Liver (tissue), 9 donors: ENCODE data around the gene CCNK. TPM values are rescaled to one million over a fixed set of nuclear protein-coding genes. Genes with fewer than 3 reads are reported as not detected.

ENCODE experiments used
- DNase-seq: peaks from one replicate; pipeline ENCODE4 v3.0.0-alpha.2; 2017; ENCODE audit warnings: low spot score
- H3K27ac ChIP-seq, 2 donors: one replicate each; pipeline ENCODE4 v1.7.0; 2013; ENCODE audit warnings: inconsistent platforms in 2 of 2, low read length in 2 of 2, control low read depth in 1 of 2, low read depth in 1 of 2, mild to moderate bottlenecking in 1 of 2
- H3K27me3 ChIP-seq, 4 donors: one replicate each; pipeline versions ENCODE4 v1.6.1 to v1.7.0; 2013; ENCODE audit warnings: low read length in 3 of 4, inconsistent platforms in 1 of 4, mild to moderate bottlenecking in 1 of 4, moderate library complexity in 1 of 4; ENCODE audit not compliant: control insufficient read depth in 4 of 4, insufficient read depth in 4 of 4
- H3K36me3 ChIP-seq, 4 donors: one replicate each; pipeline versions ENCODE4 v1.6.1 to v1.7.0; 2013; ENCODE audit warnings: low read length in 3 of 4, mild to moderate bottlenecking in 3 of 4, low read depth in 1 of 4, moderate library complexity in 1 of 4; ENCODE audit not compliant: control insufficient read depth in 4 of 4, insufficient read depth in 3 of 4
- H3K4me1 ChIP-seq, 4 donors: one replicate each; pipeline versions ENCODE4 v1.6.1 to v1.7.0; 2013; ENCODE audit warnings: low read length in 3 of 4, mild to moderate bottlenecking in 3 of 4, moderate library complexity in 1 of 4; ENCODE audit not compliant: control insufficient read depth in 4 of 4, insufficient read depth in 4 of 4
- H3K4me3 ChIP-seq, 3 donors: one replicate each; pipeline versions ENCODE4 v1.6.1 to v1.7.0; 2013; ENCODE audit warnings: low read length in 3 of 3, control low read depth in 1 of 3, low read depth in 1 of 3, mild to moderate bottlenecking in 1 of 3
- H3K9ac ChIP-seq, 2 donors: one replicate each; pipeline ENCODE4 v1.7.0; 2013; ENCODE audit warnings: low read length in 2 of 2, mild to moderate bottlenecking in 2 of 2, moderate library complexity in 2 of 2, control low read depth in 1 of 2, low read depth in 1 of 2
- H3K9me3 ChIP-seq, 4 donors: one replicate each; pipeline versions ENCODE4 v1.6.1 to v1.7.0; 2013; ENCODE audit warnings: low read length in 3 of 4; ENCODE audit not compliant: control insufficient read depth in 4 of 4
- EGR1 ChIP-seq, 2 donors: IDR thresholded peaks; 2 replicates each; pipeline ENCODE4 v1.6.1; 2016 to 2018; ENCODE audit warnings: antibody characterized with exemption in 2 of 2, low read depth in 2 of 2
- FOXA1 ChIP-seq: IDR thresholded peaks from 2 replicates; pipeline ENCODE4 v1.6.1; 2016; ENCODE audit warnings: antibody characterized with exemption
- FOXA2 ChIP-seq: IDR thresholded peaks from 2 replicates; pipeline ENCODE4 v1.6.1; 2016; ENCODE audit warnings: antibody characterized with exemption
- GABPA ChIP-seq, 2 donors: IDR thresholded peaks in 1 of 2; conservative IDR thresholded peaks in 1 of 2; 2 replicates each; pipeline ENCODE4 v1.6.1; 2016; ENCODE audit warnings: antibody characterized with exemption in 2 of 2, mild to moderate bottlenecking in 1 of 2, moderate library complexity in 1 of 2
- HNF4A ChIP-seq, 2 donors: conservative IDR thresholded peaks; 2 replicates each; pipeline ENCODE4 v1.6.1; 2016; ENCODE audit warnings: antibody characterized with exemption in 2 of 2, mild to moderate bottlenecking in 2 of 2
- HNF4G ChIP-seq: IDR thresholded peaks from 2 replicates; pipeline ENCODE4 v1.6.1; 2016; ENCODE audit warnings: antibody characterized with exemption
- JUND ChIP-seq, 2 donors: IDR thresholded peaks; 2 replicates each; pipeline ENCODE4 v1.6.1; 2016; ENCODE audit warnings: antibody characterized with exemption in 2 of 2
- NR2F2 ChIP-seq: IDR thresholded peaks from 2 replicates; pipeline ENCODE4 v1.6.1; 2016; ENCODE audit warnings: antibody characterized with exemption
- RAD21 ChIP-seq, 2 donors: IDR thresholded peaks; 2 replicates each; pipeline ENCODE4 v1.6.1; 2016; ENCODE audit warnings: antibody characterized with exemption in 2 of 2, mild to moderate bottlenecking in 2 of 2
- RXRA ChIP-seq, 2 donors: IDR thresholded peaks; 2 replicates each; pipeline ENCODE4 v1.6.1; 2017 to 2018; ENCODE audit warnings: antibody characterized with exemption in 2 of 2, mild to moderate bottlenecking in 1 of 2
- SP1 ChIP-seq: IDR thresholded peaks from 2 replicates; pipeline ENCODE4 v1.6.1; 2018; ENCODE audit warnings: antibody characterized with exemption, mild to moderate bottlenecking
- TAF1 ChIP-seq: conservative IDR thresholded peaks from 2 replicates; pipeline ENCODE4 v1.6.1; 2016; ENCODE audit warnings: antibody characterized with exemption, mild to moderate bottlenecking
- YY1 ChIP-seq: IDR thresholded peaks from 2 replicates; pipeline ENCODE4 v1.6.1; 2016; ENCODE audit warnings: antibody characterized with exemption, mild to moderate bottlenecking
- WGBS: extraction: QIAGEN DNeasy Blood & Tissue Kit; methylation state at CpG from one replicate; pipeline ENCODE4 v1.1.7; 2013; 5-methylcytosine and 5-hydroxymethylcytosine counted together
- polyA plus RNA-seq, 2 donors: library from polyadenylated mRNA; stranded (reverse) in 1 of 2; unstranded in 1 of 2; fragments of 200-250 nt in 1 of 2; fragments of >200 nt in 1 of 2; fragmentation: Nextera tagmentation in 1 of 2; extraction: Ambion mirVana in 1 of 2; gene quantifications; one replicate each; pipeline versions ENCODE4 v1.2.1 to v1.2.3, GENCODE V29; 2013 to 2015
- total RNA-seq, 2 donors: library from RNA; depleted of rRNA; stranded (reverse); fragments of >200 nt; gene quantifications; one replicate each; pipeline ENCODE4 v1.2.3, GENCODE V29; 2014
- TF ChIP-seq, protein P1 (sequence below): IDR thresholded peaks from 2 replicates; pipeline ENCODE4 v1.6.1; 2016; ENCODE audit warnings: antibody characterized with exemption
- TF ChIP-seq, protein P2 (sequence below): fragments of 150-350 bp; IDR thresholded peaks from 2 replicates; pipeline ENCODE4 v1.5.1; 2017; ENCODE audit warnings: improper control_type of control experiment, low read depth, low read length; ENCODE audit not compliant: missing input control
- TF ChIP-seq, protein P3 (sequence below): IDR thresholded peaks from 2 replicates; pipeline ENCODE4 v1.6.1; 2016; ENCODE audit warnings: antibody characterized with exemption, mild to moderate bottlenecking
- TF ChIP-seq, protein P4 (sequence below): IDR thresholded peaks from 2 replicates; pipeline ENCODE4 v1.6.1; 2016; ENCODE audit warnings: antibody characterized with exemption
- TF ChIP-seq, protein P5 (sequence below): IDR thresholded peaks from 2 replicates; pipeline ENCODE4 v1.6.1; 2016; ENCODE audit warnings: antibody characterized with exemption
- donor health status: healthy.
- donor health status: healthy.
- donor health status: healthy.
- donor health status: healthy.
- donor health status: healthy.

CCNK gene
- total and polyA plus RNA-seq, 4 donors, result 7.7 to 33.4 (median 13.2) TPM

DNA sequence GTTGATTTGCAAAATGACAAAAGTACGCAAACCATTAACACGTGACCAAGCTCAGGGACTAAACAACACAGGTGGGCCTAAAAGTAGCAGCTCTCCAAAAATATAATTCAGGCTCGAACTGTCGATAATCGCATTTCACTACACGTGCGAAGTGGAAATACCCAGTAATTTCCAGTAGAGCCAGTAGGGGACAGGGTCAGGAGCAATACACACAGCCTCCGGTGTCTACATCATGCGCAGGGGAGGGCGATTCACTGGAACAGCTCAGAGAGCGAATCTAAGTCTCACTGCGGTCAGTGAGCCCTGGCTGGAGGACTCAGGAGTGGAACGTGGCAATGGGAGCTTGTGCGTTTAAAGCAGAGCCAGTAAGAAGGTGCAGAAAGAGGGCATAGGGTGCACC lies 40.9 kb upstream of the CCNK start:
- no peak for DNase-seq
- H3K36me3 ChIP-seq, result peaks cover 0 to 19% (median 13%) of the 10 kb centered on the region in 4 donors
- no peaks in the 10 kb centered on the region for H3K9me3 ChIP-seq
- 96% methylated on average over 14 of the region's 14 CpGs for WGBS
- H3K4me3 ChIP-seq, result no peak overlapping the region
- no peak overlapping the region for H3K9ac ChIP-seq
- TF ChIP-seq, protein P1, sequence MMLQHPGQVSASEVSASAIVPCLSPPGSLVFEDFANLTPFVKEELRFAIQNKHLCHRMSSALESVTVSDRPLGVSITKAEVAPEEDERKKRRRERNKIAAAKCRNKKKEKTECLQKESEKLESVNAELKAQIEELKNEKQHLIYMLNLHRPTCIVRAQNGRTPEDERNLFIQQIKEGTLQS, result no peak
- TF ChIP-seq, protein P2, sequence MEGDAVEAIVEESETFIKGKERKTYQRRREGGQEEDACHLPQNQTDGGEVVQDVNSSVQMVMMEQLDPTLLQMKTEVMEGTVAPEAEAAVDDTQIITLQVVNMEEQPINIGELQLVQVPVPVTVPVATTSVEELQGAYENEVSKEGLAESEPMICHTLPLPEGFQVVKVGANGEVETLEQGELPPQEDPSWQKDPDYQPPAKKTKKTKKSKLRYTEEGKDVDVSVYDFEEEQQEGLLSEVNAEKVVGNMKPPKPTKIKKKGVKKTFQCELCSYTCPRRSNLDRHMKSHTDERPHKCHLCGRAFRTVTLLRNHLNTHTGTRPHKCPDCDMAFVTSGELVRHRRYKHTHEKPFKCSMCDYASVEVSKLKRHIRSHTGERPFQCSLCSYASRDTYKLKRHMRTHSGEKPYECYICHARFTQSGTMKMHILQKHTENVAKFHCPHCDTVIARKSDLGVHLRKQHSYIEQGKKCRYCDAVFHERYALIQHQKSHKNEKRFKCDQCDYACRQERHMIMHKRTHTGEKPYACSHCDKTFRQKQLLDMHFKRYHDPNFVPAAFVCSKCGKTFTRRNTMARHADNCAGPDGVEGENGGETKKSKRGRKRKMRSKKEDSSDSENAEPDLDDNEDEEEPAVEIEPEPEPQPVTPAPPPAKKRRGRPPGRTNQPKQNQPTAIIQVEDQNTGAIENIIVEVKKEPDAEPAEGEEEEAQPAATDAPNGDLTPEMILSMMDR, result no peak
- no peak for TF ChIP-seq GABPA (IDR thresholded peaks at IDR 0.05 in 1 of 2, conservative IDR thresholded peaks at IDR 0.05 in 1 of 2)
- no peak for TF ChIP-seq FOXA2
- TF ChIP-seq NR2F2, result no peak
- no peak for TF ChIP-seq HNF4A (conservative IDR thresholded peaks at IDR 0.05)
- no peak for TF ChIP-seq HNF4G
- TF ChIP-seq, protein P3, sequence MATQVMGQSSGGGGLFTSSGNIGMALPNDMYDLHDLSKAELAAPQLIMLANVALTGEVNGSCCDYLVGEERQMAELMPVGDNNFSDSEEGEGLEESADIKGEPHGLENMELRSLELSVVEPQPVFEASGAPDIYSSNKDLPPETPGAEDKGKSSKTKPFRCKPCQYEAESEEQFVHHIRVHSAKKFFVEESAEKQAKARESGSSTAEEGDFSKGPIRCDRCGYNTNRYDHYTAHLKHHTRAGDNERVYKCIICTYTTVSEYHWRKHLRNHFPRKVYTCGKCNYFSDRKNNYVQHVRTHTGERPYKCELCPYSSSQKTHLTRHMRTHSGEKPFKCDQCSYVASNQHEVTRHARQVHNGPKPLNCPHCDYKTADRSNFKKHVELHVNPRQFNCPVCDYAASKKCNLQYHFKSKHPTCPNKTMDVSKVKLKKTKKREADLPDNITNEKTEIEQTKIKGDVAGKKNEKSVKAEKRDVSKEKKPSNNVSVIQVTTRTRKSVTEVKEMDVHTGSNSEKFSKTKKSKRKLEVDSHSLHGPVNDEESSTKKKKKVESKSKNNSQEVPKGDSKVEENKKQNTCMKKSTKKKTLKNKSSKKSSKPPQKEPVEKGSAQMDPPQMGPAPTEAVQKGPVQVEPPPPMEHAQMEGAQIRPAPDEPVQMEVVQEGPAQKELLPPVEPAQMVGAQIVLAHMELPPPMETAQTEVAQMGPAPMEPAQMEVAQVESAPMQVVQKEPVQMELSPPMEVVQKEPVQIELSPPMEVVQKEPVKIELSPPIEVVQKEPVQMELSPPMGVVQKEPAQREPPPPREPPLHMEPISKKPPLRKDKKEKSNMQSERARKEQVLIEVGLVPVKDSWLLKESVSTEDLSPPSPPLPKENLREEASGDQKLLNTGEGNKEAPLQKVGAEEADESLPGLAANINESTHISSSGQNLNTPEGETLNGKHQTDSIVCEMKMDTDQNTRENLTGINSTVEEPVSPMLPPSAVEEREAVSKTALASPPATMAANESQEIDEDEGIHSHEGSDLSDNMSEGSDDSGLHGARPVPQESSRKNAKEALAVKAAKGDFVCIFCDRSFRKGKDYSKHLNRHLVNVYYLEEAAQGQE, result no peak
- no peak for TF ChIP-seq EGR1 (IDR thresholded peaks at IDR 0.05; ENCODE audit: low read depth in 2 of 2)
- TF ChIP-seq FOXA1, result no peak
- TF ChIP-seq, protein P4, sequence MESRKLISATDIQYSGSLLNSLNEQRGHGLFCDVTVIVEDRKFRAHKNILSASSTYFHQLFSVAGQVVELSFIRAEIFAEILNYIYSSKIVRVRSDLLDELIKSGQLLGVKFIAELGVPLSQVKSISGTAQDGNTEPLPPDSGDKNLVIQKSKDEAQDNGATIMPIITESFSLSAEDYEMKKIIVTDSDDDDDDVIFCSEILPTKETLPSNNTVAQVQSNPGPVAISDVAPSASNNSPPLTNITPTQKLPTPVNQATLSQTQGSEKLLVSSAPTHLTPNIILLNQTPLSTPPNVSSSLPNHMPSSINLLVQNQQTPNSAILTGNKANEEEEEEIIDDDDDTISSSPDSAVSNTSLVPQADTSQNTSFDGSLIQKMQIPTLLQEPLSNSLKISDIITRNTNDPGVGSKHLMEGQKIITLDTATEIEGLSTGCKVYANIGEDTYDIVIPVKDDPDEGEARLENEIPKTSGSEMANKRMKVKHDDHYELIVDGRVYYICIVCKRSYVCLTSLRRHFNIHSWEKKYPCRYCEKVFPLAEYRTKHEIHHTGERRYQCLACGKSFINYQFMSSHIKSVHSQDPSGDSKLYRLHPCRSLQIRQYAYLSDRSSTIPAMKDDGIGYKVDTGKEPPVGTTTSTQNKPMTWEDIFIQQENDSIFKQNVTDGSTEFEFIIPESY, result no peak
- TF ChIP-seq YY1, result no peak
- no peak overlapping the region for H3K27ac ChIP-seq
- H3K4me1 ChIP-seq, result peaks cover 0 to 6% (median 2%) of the 10 kb centered on the region in 4 donors
- H3K27me3 ChIP-seq, result no peaks in the 10 kb centered on the region

DNA sequence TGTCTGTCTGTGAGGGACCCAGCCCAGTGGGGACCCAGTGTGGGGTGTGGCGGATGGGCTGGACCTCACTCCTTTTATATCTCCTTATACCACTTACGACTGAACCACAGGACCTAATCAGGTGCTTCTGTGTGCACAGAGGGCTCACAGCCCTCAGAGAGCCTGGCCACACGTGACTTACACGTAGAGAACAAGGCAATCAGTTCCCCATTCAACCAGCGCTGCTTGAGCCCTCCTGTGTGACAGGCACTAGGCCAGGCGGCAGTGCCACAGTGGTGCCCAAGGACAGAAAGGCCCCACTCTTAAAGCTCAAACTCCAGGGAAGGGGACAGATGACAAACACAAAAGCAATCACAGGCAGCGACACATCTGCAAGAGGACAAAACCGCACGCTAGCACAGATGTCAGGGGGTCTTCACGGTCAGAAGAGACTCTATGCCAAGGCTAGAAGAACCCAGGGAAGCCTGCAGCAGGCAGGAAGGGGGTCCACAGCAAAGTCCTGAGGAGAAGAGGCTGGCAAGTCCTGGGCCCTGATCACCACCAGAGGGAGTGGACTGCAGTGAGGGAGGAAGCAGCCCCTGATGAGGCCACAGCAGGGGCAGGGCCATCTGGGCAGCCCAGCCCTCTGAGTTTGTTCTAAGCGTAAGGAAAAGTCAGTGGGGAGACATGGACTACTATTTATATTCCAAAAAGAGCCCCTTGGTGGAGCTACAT lies 39.9 kb upstream of the CCNK start:
- 97% methylated on average over 11 of the region's 11 CpGs for WGBS
- Histone ChIP-seq H3K27me3 (no peaks in the 10 kb centered on the region), H3K27ac (no peak overlapping the region), H3K9ac (no peak overlapping the region), H3K36me3 (peaks cover 0 to 26% (median 16%) of the 10 kb centered on the region in 4 donors), H3K9me3 (no peaks in the 10 kb centered on the region), H3K4me1 (no peaks in the 10 kb centered on the region), H3K4me3 (no peak overlapping the region)
- DNase-seq, result no peak
- TF ChIP-seq, protein P5, sequence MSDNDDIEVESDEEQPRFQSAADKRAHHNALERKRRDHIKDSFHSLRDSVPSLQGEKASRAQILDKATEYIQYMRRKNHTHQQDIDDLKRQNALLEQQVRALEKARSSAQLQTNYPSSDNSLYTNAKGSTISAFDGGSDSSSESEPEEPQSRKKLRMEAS, result no peak
- TF ChIP-seq JUND (IDR thresholded peaks at IDR 0.05) (no peak), RXRA (IDR thresholded peaks at IDR 0.05) (no peak), FOXA1 (no peak), RAD21 (IDR thresholded peaks at IDR 0.05) (no peak), YY1 (no peak), EGR1 (IDR thresholded peaks at IDR 0.05; ENCODE audit: low read depth in 2 of 2) (no peak), HNF4A (conservative IDR thresholded peaks at IDR 0.05) (no peak), NR2F2 (no peak), GABPA (IDR thresholded peaks at IDR 0.05 in 1 of 2, conservative IDR thresholded peaks at IDR 0.05 in 1 of 2) (no peak), SP1 (no peak), HNF4G (no peak), FOXA2 (no peak), TAF1 (no peak)
- TF ChIP-seq, protein P2, result no peak
- TF ChIP-seq, protein P1, result no peak
- TF ChIP-seq, protein P4, result no peak
